ENCODE data around the gene LRP4. TPM values are rescaled to one million over a fixed set of nuclear protein-coding genes. Genes with fewer than 3 reads are reported as not detected.

LRP4 gene
- total RNA-seq, 2 experiments from 2014 or later: 0.02 to 0.15 TPM

- no peak overlapping the region for H3K27ac Mint-ChIP-seq
- ChIA-PET POLR2A (no interaction called here), CTCF (interaction anchor here (0.6 kb wide), 1 partner anchor 971 kb away, joined by 3 read pairs; the partner anchor contains the start of gene PEX16)
- H3K9me3 Mint-ChIP-seq: no peaks in the 10 kb centered on the region
- peaks cover 9% of the 10 kb centered on the region for H3K27me3 Mint-ChIP-seq
- no peak overlapping the region for H3K4me3 Mint-ChIP-seq
- DNase-seq: no peak
- H3K36me3 Mint-ChIP-seq (ENCODE audit: low read depth): no peaks in the 10 kb centered on the region
- H3K4me1 Mint-ChIP-seq: peaks cover 2% of the 10 kb centered on the region
Observed at GRCh38 chr11:46888636-46889035, 29.7 kb downstream of the LRP4 start.

GRCh38 chr11:46886211-46886610, 32.1 kb downstream of the LRP4 start:
- POLR2A ChIA-PET: no interaction called here
- H3K36me3 Mint-ChIP-seq (ENCODE audit: low read depth): no peaks in the 10 kb centered on the region

GRCh38 chr11:46879056-46879585, 39.2 kb downstream of the LRP4 start:
- Mint-ChIP-seq H3K27ac (no peak overlapping the region), H3K36me3 (ENCODE audit: low read depth) (no peaks in the 10 kb centered on the region), H3K4me3 (no peak overlapping the region), H3K4me1 (no peaks in the 10 kb centered on the region), H3K27me3 (peaks cover 18% of the 10 kb centered on the region), H3K9me3 (no peaks in the 10 kb centered on the region)
- ChIA-PET POLR2A (no interaction called here), CTCF (interaction anchor here (0.9 kb wide), 1 partner anchor 12 kb away, joined by 3 read pairs; no protein-coding TSS in a partner anchor)
- no peak for DNase-seq

More at GRCh38 chr11:46886211-46886610, 32.1 kb downstream of the LRP4 start:
- CTCF ChIA-PET: interaction anchor here (1.1 to 2.1 kb wide), 3 partner anchors 16 to 268 kb away, joined by 3 to 6 read pairs (median 4); no protein-coding TSS in a partner anchor
- Mint-ChIP-seq H3K27me3 (peaks cover 20% of the 10 kb centered on the region), H3K4me3 (no peak overlapping the region), H3K27ac (no peak overlapping the region), H3K4me1 (peaks cover 2% of the 10 kb centered on the region), H3K9me3 (no peaks in the 10 kb centered on the region)
- no peak for DNase-seq

- POLR2A ChIA-PET: no interaction called here
Observed at GRCh38 chr11:46877580-46877979, 40.8 kb downstream of the LRP4 start.

GRCh38 chr11:46876471-46876870, 41.9 kb downstream of the LRP4 start:
- CTCF ChIA-PET: interaction anchor here (1.5 kb wide), 1 partner anchor 18 kb away, joined by 4 read pairs; no protein-coding TSS in a partner anchor
- Mint-ChIP-seq H3K9me3 (no peaks in the 10 kb centered on the region), H3K4me1 (no peaks in the 10 kb centered on the region), H3K36me3 (ENCODE audit: low read depth) (no peaks in the 10 kb centered on the region), H3K27me3 (peaks cover under 1% of the 10 kb centered on the region), H3K4me3 (no peak overlapping the region), H3K27ac (no peak overlapping the region)
- POLR2A ChIA-PET: no interaction called here
- no peak for DNase-seq

More at GRCh38 chr11:46877580-46877979, 40.8 kb downstream of the LRP4 start:
- H3K9me3 Mint-ChIP-seq: no peaks in the 10 kb centered on the region
- no peak for DNase-seq
- CTCF ChIA-PET: interaction anchor here (0.9 kb wide), 1 partner anchor 275 kb away, joined by 3 read pairs; no protein-coding TSS in a partner anchor
- H3K4me3 Mint-ChIP-seq: no peak overlapping the region
- no peak overlapping the region for H3K27ac Mint-ChIP-seq
- peaks cover 6% of the 10 kb centered on the region for H3K27me3 Mint-ChIP-seq
- H3K4me1 Mint-ChIP-seq: no peaks in the 10 kb centered on the region
- H3K36me3 Mint-ChIP-seq (ENCODE audit: low read depth): no peaks in the 10 kb centered on the region

GRCh38 chr11:46874586-46874985, 43.8 kb downstream of the LRP4 start:
- POLR2A ChIA-PET: no interaction called here
- no peak overlapping the region for H3K4me3 Mint-ChIP-seq
- no peaks in the 10 kb centered on the region for H3K4me1 Mint-ChIP-seq
- no peak overlapping the region for H3K27ac Mint-ChIP-seq
- H3K36me3 Mint-ChIP-seq (ENCODE audit: low read depth): no peaks in the 10 kb centered on the region
- DNase-seq: no peak
- H3K9me3 Mint-ChIP-seq: no peaks in the 10 kb centered on the region
- H3K27me3 Mint-ChIP-seq: no peaks in the 10 kb centered on the region
- CTCF ChIA-PET: interaction anchor here (0.6 kb wide), 2 partner anchors 287 to 546 kb away, joined by 3 read pairs; no protein-coding TSS in a partner anchor

- H3K4me1 Mint-ChIP-seq: no peaks in the 10 kb centered on the region
- no peak overlapping the region for H3K4me3 Mint-ChIP-seq
- ChIA-PET CTCF (no interaction called here), POLR2A (no interaction called here)
- H3K27ac Mint-ChIP-seq: no peak overlapping the region
- H3K9me3 Mint-ChIP-seq: no peaks in the 10 kb centered on the region
- H3K27me3 Mint-ChIP-seq: no peaks in the 10 kb centered on the region
- H3K36me3 Mint-ChIP-seq (ENCODE audit: low read depth): no peaks in the 10 kb centered on the region
- no peak for DNase-seq
Observed at GRCh38 chr11:46868912-46869311, 49.4 kb downstream of the LRP4 start.

- ChIA-PET POLR2A (interaction anchor here (0.6 kb wide), 1 partner anchor 271 kb away, joined by 5 read pairs; no protein-coding TSS in a partner anchor), CTCF (interaction anchor here (0.6 kb wide), 1 partner anchor 99 kb away, joined by 3 read pairs; no protein-coding TSS in a partner anchor)
- DNase-seq: no peak
Observed at GRCh38 chr11:46865340-46865739, 53.0 kb downstream of the LRP4 start.

GRCh38 chr11:46860218-46860617, 58.1 kb downstream of the LRP4 start:
- H3K27ac Mint-ChIP-seq: no peak overlapping the region
- no peaks in the 10 kb centered on the region for H3K9me3 Mint-ChIP-seq
- H3K4me1 Mint-ChIP-seq: no peaks in the 10 kb centered on the region
- POLR2A ChIA-PET: no interaction called here
- CTCF ChIA-PET: no interaction called here
- H3K27me3 Mint-ChIP-seq: peaks cover 4% of the 10 kb centered on the region
- no peak for DNase-seq
- H3K4me3 Mint-ChIP-seq: no peak overlapping the region
- no peaks in the 10 kb centered on the region for H3K36me3 Mint-ChIP-seq (ENCODE audit: low read depth)

More at GRCh38 chr11:46865340-46865739, 53.0 kb downstream of the LRP4 start:
- Mint-ChIP-seq H3K9me3 (no peaks in the 10 kb centered on the region), H3K27ac (no peak overlapping the region), H3K4me3 (no peak overlapping the region), H3K27me3 (peaks cover 4% of the 10 kb centered on the region), H3K36me3 (ENCODE audit: low read depth) (no peaks in the 10 kb centered on the region), H3K4me1 (no peaks in the 10 kb centered on the region)

- POLR2A ChIA-PET: no interaction called here
- Mint-ChIP-seq H3K27me3 (peaks cover 4% of the 10 kb centered on the region), H3K9me3 (no peaks in the 10 kb centered on the region), H3K4me1 (no peaks in the 10 kb centered on the region), H3K4me3 (no peak overlapping the region), H3K27ac (no peak overlapping the region), H3K36me3 (ENCODE audit: low read depth) (no peaks in the 10 kb centered on the region)
- no peak for DNase-seq
- CTCF ChIA-PET: interaction anchor here (0.6 to 1.5 kb wide), 2 partner anchors 17 to 570 kb away, joined by 3 to 4 read pairs; no protein-coding TSS in a partner anchor
Observed at GRCh38 chr11:46858920-46859546, 59.3 kb downstream of the LRP4 start.

GRCh38 chr11:46857666-46858065, 60.7 kb downstream of the LRP4 start:
- peaks cover 4% of the 10 kb centered on the region for H3K27me3 Mint-ChIP-seq
- no peak overlapping the region for H3K27ac Mint-ChIP-seq
- H3K4me1 Mint-ChIP-seq: no peaks in the 10 kb centered on the region
- DNase-seq: no peak
- CTCF ChIA-PET: interaction anchor here (1.5 kb wide), 1 partner anchor 19 kb away, joined by 4 read pairs; no protein-coding TSS in a partner anchor
- no peaks in the 10 kb centered on the region for H3K36me3 Mint-ChIP-seq (ENCODE audit: low read depth)
- H3K4me3 Mint-ChIP-seq: no peak overlapping the region
- POLR2A ChIA-PET: no interaction called here
- no peaks in the 10 kb centered on the region for H3K9me3 Mint-ChIP-seq

- Mint-ChIP-seq H3K36me3 (ENCODE audit: low read depth) (no peaks in the 10 kb centered on the region), H3K4me3 (no peak overlapping the region), H3K27ac (no peak overlapping the region), H3K9me3 (no peaks in the 10 kb centered on the region), H3K27me3 (peaks cover 4% of the 10 kb centered on the region), H3K4me1 (no peaks in the 10 kb centered on the region)
- ChIA-PET POLR2A (no interaction called here), CTCF (interaction anchor here (0.8 to 1.6 kb wide), 3 partner anchors 10 to 174 kb away, joined by 3 to 5 read pairs (median 3); no protein-coding TSS in a partner anchor)
- no peak for DNase-seq
Observed at GRCh38 chr11:46856605-46857343, 61.6 kb downstream of the LRP4 start.

GRCh38 chr11:46855863-46856262, 62.5 kb downstream of the LRP4 start:
- no peaks in the 10 kb centered on the region for H3K9me3 Mint-ChIP-seq
- no peak for DNase-seq
- H3K27ac Mint-ChIP-seq: no peak overlapping the region
- peaks cover 4% of the 10 kb centered on the region for H3K27me3 Mint-ChIP-seq
- H3K4me1 Mint-ChIP-seq: no peaks in the 10 kb centered on the region
- H3K4me3 Mint-ChIP-seq: no peak overlapping the region
- ChIA-PET CTCF (interaction anchor here (0.8 to 1.6 kb wide), 3 partner anchors 9 to 175 kb away, joined by 3 to 5 read pairs (median 3); no protein-coding TSS in a partner anchor), POLR2A (no interaction called here)
- H3K36me3 Mint-ChIP-seq (ENCODE audit: low read depth): no peaks in the 10 kb centered on the region
